Neural cell (in vitro differentiated cells): ENCODE measurements around the gene ANKRD63.

Source experiments
- CTCF ChIP-seq: fragments of 450-650 bp; IDR thresholded peaks from 2 replicates; pipeline ENCODE4 v1.5.1; 2014; ENCODE audit warnings: antibody characterized with exemption, mild to moderate bottlenecking, moderate library complexity; ENCODE audit not compliant: poor library complexity, severe bottlenecking
- EP300 ChIP-seq: fragments of 450-650 bp; conservative IDR thresholded peaks from 2 replicates; pipeline ENCODE4 v1.6.1; 2014; ENCODE audit warnings: antibody characterized with exemption, mild to moderate bottlenecking, moderate library complexity; ENCODE audit not compliant: poor library complexity, severe bottlenecking
- EZH2 ChIP-seq: fragments of 200-600, 300-800 bp; shearing (Covaris generic), sonication (generic); IDR thresholded peaks from 2 replicates; pipeline ENCODE4 v1.6.1; 2014; ENCODE audit warnings: antibody characterized with exemption, low read length, borderline replicate concordance, mild to moderate bottlenecking; ENCODE audit not compliant: insufficient read depth, poor library complexity, severe bottlenecking
- MXI1 ChIP-seq: fragments of 450-650 bp; conservative IDR thresholded peaks from 2 replicates; pipeline ENCODE4 v1.6.1; 2014; ENCODE audit warnings: antibody characterized with exemption, mild to moderate bottlenecking; ENCODE audit not compliant: poor library complexity, severe bottlenecking
- POLR2AphosphoS5 ChIP-seq: IDR thresholded peaks from 2 replicates; pipeline ENCODE4 v1.6.1; 2012
- RAD21 ChIP-seq: fragments of 450-650 bp; conservative IDR thresholded peaks from 2 replicates; pipeline ENCODE4 v1.6.1; 2014; ENCODE audit warnings: antibody characterized with exemption, mild to moderate bottlenecking, moderate library complexity
- SMC3 ChIP-seq: fragments of 450-650 bp; conservative IDR thresholded peaks from 2 replicates; pipeline ENCODE4 v1.6.1; 2014; ENCODE audit warnings: antibody characterized with exemption, mild to moderate bottlenecking, moderate library complexity; ENCODE audit not compliant: poor library complexity
- TAF1 ChIP-seq: IDR thresholded peaks from 2 replicates; pipeline ENCODE4 v1.6.1; 2012; ENCODE audit warnings: low read depth
- TF ChIP-seq, protein P1 (sequence below): IDR thresholded peaks from 2 replicates; pipeline ENCODE4 v1.6.1; 2012; ENCODE audit warnings: borderline replicate concordance

GRCh38 chr15:40242213-40242599, 40.7 kb downstream of the ANKRD63 start:
- TF ChIP-seq CTCF, result no peak
- no peak for TF ChIP-seq POLR2AphosphoS5
- TF ChIP-seq EP300, result no peak
- no peak for TF ChIP-seq SMC3
- TF ChIP-seq RAD21, result no peak
- no peak for TF ChIP-seq TAF1
- TF ChIP-seq, protein P1, sequence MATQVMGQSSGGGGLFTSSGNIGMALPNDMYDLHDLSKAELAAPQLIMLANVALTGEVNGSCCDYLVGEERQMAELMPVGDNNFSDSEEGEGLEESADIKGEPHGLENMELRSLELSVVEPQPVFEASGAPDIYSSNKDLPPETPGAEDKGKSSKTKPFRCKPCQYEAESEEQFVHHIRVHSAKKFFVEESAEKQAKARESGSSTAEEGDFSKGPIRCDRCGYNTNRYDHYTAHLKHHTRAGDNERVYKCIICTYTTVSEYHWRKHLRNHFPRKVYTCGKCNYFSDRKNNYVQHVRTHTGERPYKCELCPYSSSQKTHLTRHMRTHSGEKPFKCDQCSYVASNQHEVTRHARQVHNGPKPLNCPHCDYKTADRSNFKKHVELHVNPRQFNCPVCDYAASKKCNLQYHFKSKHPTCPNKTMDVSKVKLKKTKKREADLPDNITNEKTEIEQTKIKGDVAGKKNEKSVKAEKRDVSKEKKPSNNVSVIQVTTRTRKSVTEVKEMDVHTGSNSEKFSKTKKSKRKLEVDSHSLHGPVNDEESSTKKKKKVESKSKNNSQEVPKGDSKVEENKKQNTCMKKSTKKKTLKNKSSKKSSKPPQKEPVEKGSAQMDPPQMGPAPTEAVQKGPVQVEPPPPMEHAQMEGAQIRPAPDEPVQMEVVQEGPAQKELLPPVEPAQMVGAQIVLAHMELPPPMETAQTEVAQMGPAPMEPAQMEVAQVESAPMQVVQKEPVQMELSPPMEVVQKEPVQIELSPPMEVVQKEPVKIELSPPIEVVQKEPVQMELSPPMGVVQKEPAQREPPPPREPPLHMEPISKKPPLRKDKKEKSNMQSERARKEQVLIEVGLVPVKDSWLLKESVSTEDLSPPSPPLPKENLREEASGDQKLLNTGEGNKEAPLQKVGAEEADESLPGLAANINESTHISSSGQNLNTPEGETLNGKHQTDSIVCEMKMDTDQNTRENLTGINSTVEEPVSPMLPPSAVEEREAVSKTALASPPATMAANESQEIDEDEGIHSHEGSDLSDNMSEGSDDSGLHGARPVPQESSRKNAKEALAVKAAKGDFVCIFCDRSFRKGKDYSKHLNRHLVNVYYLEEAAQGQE, result no peak
- TF ChIP-seq EZH2, result no peak
- TF ChIP-seq MXI1, result no peak
